ENCODE measurements around the gene VPS18.

The VPS18 gene

DNA sequence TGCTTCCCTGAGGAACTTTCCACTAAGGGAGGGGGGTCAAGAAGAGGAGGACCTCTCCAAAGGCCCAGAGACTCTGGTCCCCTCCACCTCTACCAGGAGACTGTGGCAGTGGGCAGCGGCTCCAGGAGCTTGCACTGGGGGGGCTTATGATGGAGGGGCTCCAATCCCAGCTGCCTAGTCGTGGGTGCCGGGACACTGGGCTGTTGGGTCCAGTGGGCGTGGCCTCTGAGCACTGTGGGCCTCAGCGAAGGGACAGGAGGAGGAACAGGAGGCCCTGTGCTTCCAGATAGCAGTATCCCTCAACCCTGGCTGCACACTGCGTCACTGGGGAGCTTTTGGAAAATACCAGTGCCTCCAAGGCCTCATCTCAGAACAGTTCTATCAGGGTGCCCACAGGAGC is 21.4 kb downstream of the VPS18 start:
- no peak for DNase-seq (ENCODE audit: extremely low spot score, insufficient read length, low read depth)
- FAIRE-seq: no peak

- FAIRE-seq (no peak), DNase-seq (ENCODE audit: extremely low spot score, insufficient read length, low read depth) (no peak)
These were observed 23.3 kb downstream of the VPS18 start for GRCh38 chr15:40917585-40917984.

- DNase-seq (ENCODE audit: extremely low spot score, insufficient read length, low read depth) (no peak), FAIRE-seq (no peak)
These were observed 24.0 kb downstream of the VPS18 start for GRCh38 chr15:40918146-40918798.

- no peak for FAIRE-seq
- DNase-seq (ENCODE audit: extremely low spot score, insufficient read length, low read depth): no peak
These were observed 24.6 kb downstream of the VPS18 start for GRCh38 chr15:40918799-40919392.

GRCh38 chr15:40921949-40922607 is 27.8 kb downstream of the VPS18 start:
- FAIRE-seq: no peak

DNA sequence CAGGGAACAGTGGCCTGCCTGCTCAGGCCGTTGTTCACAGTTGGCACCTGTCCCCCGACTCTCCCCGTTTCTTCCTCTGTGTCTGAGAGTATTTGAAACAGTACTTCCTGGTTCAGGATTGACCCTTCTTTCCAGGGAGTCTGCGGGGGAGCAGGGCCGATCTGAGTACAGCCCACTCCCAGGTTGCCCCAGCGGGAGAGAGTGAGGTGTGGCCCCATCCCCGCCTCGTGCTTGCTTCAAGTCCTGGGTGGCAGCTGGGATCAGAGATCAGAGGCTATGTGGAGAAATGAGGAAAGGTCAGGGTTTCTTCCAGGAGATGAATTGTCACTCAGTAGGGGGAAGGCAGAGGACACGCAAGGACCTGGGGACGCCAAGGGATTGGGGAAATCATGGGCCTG is 28.4 kb downstream of the VPS18 start:
- DNase-seq (ENCODE audit: extremely low spot score, insufficient read length, low read depth) (no peak), FAIRE-seq (no peak)

More at GRCh38 chr15:40921949-40922607, 27.8 kb downstream of the VPS18 start:
- DNase-seq (ENCODE audit: extremely low spot score, insufficient read length, low read depth): no peak

GRCh38 chr15:40923551-40923950 is 29.3 kb downstream of the VPS18 start:
- FAIRE-seq: no peak
- no peak for DNase-seq (ENCODE audit: extremely low spot score, insufficient read length, low read depth)

DNA sequence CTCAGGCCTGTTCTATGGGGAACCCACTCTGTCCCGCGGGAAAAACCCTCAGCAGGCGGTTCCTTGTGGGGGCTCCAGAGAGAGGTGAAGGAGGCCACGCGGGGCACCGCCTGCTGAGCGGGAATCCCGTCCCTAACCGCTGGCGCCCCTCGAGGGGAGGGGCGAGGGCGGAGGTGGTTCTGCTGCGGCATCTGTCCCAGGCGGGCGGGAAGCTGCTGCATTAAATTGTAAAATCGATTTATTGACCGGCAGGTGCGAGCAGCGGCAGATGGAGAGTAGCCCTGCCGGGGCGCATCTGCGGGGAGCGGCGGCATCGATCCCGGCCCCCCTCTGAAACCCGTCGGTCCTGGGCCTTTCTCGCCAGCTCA is 31.2 kb downstream of the VPS18 start:
- DNase-seq (ENCODE audit: extremely low spot score, insufficient read length, low read depth): no peak
- FAIRE-seq: no peak

DNA sequence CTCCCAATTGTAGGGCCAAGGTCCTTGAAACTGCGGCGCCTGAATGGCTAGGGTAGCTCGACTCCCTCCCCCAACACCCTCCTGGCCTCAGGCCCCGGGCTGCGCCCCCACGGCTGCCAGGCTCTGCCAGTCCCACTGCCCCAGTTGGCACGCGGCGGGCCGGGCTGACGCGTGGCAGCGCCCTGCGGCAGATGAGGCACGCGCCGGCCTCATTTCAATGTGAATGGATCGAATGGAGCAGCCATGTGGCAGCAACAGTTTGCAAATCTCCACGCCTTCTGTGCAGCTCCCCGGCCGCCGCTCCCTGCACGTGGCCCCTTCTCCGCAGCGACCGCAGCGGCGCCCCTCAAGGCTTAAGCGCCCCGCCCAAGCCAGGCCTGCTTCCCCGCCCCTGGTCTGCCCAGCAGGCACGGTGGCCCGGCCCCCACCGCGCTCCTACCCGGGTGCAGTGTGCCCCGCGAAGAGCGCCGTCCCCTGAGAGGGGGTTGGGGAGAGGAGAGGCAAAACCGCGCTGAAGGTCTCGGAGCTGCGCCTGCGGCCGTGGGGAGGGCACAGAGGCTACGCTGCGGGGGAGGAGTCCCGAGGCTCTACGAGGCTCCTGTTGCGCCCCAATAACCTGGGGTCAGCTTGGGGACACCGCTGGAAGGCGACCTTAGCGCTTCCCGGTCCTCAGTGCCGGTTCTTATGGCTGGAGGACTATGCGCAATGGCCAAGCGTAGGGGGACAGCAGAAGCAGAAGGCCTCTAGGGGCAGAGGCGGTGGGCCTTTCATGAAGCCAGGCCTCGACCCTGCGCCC is 31.8 kb downstream of the VPS18 start:
- FAIRE-seq: no peak
- no peak for DNase-seq (ENCODE audit: extremely low spot score, insufficient read length, low read depth)

DNA sequence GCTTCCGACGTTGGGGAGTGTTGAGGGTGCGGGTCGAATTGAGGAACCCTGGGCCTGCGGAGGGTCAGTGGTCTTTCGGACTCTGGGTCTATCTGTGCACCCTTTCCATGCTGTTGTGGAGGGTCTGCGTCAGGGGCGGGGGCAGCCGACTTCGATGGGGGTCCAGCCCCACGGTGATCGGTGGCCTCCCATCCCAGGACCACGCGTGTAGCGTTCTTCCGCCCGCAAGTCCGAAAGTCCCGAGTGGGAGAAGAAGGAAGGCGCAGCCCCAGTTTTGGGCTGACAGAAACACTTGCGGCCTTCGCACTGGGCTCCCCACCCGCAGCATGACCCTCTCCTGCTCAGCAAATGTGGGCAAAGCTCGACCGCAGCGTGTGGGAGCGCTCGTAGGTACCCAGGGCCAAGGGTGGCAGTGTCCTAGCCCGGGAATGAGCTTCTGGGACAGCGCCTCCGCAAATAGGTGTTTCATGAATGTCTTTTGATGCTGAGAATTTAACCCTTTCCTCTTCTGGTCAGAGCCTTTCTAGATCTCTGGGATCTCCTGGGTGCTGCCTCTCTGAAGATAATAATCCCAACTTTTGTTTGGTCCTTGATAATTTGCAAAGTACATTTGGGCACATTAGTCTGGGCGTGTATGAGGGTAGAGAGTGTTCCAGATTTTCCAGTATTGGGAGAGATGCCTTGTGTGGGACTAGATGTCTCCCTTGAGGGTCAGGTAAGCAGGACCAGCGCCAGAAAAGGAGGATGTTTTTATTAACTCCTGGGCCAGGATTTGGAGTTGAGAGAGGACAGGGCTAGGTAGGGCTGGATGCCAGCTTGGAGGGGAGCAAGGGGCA is 32.6 kb downstream of the VPS18 start:
- DNase-seq (ENCODE audit: extremely low spot score, insufficient read length, low read depth) (no peak), FAIRE-seq (no peak)

GRCh38 chr15:40927495-40927872 is 33.2 kb downstream of the VPS18 start:
- DNase-seq (ENCODE audit: extremely low spot score, insufficient read length, low read depth) (no peak), FAIRE-seq (no peak)

GRCh38 chr15:40927873-40928806 is 33.9 kb downstream of the VPS18 start:
- no peak for FAIRE-seq
- no peak for DNase-seq (ENCODE audit: extremely low spot score, insufficient read length, low read depth)

GRCh38 chr15:40928821-40929659 is 34.8 kb downstream of the VPS18 start, which contains the start of gene DLL4:
TSS of gene DLL4 (plus strand) at chr15:40929340. CDS start at chr15:40929669, 329 bp downstream.
- FAIRE-seq: no peak
- DNase-seq (ENCODE audit: extremely low spot score, insufficient read length, low read depth): no peak

GRCh38 chr15:40929660-40930429 is 35.6 kb downstream of the VPS18 start:
- no peak for FAIRE-seq
- DNase-seq (ENCODE audit: extremely low spot score, insufficient read length, low read depth): no peak

- DNase-seq (ENCODE audit: extremely low spot score, insufficient read length, low read depth): no peak
- FAIRE-seq: peak; percentile 56
These were observed 36.4 kb downstream of the VPS18 start for GRCh38 chr15:40930430-40931299.

All from GM18507 (cell line).